NCI-H1436 treated with DMSO at 0.1 percent for 48 hours (cell line): ENCODE measurements around the gene TEX48.

ENCODE experiments used
- DNase-seq: peaks from one replicate; lab custom pipeline; 2025; lab: John Stamatoyannopoulos, UW

The TEX48 gene, protein sequence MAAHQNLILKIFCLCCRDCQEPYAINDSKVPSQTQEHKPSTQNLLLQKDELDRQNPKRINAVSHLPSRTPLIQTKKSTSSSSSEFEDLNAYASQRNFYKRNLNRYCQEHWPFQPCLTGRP

DNA sequence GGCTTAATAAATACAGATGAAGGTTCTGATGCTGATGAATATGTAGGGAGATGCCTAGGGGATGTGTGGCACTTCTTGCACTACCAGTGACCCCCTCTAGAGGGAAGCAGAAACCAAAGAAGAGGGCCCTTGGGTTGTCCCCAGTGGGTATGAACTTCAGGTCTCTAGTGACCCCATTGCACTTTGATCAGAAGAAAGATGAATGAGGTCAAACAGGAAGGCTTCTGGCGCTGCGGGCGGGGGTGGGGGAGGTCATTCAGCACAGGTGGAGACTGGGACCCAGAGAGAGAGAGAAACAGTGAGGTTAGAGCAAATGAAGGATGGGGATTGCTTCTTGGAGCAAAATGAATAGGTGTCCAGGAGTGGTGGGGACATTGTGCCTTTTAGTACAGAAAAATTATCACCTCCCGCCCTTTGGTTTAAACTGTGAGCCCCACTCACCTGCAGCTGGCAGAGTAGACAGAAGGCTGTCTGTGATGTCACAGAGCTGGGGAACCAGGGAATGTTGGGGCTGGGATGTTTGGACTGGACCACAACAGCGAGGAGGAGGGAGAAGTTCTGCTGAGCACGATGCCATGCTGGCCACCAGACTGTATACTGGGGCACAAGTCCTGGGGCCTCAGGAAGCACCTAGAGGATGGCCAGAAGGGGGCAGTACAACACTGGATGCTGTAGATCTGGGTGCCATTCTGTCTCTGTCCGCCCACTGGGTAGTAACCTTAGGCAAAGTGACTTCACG lies at the start of gene TEX48:
Gene TEX48, minus strand, starts transcription at position 599 of the 739 bp plus-strand sequence. CDS start 10,469 bp downstream, outside the sequence.
- no peak for DNase-seq

DNA sequence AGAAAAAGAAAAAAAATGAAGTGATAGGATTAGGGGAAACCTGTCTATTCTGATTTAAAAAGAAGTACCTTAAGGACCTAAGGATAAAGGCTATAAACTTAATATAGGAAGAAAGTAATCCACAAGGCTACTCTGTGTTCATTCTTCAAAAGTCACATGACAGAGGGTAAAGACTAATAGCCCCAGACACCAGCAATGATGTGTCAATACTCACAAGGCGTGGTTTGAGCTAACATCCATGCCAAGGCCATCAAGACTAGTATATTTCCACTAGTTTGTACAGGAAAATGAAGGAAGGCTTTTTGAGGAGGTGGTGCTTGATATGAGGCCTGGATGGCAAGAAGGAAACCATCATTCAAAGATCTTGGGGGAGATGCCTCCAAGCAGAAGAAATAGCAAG lies 49.7 kb upstream of the TEX48 start:
- no peak for DNase-seq

DNA sequence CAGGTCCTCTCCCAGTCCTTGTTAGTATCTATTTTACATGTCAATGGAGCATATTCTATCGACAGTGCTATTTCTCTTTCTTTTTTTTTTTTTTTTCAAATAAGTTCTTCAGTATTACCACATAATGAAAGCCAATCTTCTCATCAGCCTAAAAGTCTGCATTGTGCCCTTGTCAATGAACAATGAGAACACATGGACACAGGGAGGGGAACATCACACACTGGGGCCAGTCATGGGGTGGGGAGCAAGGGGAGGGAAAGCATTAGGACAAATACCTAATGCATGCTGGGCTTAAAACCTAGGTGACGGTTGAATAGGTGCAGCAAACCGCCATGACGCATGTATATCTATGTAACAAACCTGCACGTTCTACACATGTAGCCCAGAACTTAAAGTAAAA lies 47.7 kb upstream of the TEX48 start:
- DNase-seq, result no peak

DNA sequence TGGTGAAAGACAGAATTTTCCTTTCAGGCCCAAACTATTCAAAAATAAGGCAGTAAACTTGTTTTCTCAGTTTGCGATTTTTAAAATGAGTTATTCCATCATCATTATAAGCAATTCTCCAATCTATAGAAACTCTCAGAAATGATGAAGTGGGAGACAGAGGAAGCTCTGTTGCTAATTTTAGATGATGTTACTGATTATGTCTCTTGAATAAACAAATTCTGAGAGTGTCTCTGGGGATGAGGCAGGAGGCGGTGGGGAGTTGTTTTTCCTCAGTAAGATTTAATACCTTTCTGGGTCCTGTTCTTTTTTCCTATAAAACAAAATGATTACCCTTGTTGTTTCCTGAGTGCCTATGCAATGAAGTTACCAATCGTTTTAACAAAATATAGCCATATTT lies 43.9 kb upstream of the TEX48 start:
- no peak for DNase-seq

DNA sequence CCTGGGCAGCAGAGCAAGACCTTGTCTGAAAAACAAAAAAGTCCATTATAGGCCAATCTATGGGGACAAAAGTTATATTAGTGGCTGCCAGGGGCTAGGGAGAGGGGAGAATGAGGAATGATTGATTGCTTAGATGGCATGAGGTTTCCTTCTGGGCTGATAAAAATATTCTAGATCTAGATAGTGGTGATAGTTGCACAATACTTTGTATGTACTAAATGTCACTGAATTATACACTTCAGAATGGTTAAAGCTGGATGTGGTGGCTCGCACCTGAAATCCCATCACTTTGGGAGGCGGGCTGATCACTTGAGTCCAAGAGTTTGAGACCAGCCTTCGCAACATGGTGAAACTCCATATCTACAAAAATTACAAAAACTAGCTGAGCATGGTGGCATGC lies 42.8 kb upstream of the TEX48 start:
- no peak for DNase-seq

DNA sequence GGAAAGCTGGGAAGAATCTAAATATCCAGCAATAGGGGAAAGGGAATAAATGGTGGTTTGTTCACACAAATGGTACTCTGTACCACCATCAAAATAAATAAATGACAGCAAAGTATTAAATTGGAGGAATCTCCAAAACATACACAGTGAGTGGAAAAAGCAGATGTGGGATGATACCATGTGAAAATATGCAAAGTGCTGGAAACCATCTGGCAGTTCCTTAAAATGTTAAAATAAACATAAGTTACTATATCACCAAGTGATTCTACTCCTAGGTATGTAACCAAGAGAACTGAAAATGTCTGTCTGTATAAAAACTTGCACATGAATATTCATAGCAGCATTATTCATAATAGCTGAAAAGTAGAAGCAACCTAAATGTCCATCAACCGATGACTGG lies 41.9 kb upstream of the TEX48 start:
- DNase-seq, result no peak

DNA sequence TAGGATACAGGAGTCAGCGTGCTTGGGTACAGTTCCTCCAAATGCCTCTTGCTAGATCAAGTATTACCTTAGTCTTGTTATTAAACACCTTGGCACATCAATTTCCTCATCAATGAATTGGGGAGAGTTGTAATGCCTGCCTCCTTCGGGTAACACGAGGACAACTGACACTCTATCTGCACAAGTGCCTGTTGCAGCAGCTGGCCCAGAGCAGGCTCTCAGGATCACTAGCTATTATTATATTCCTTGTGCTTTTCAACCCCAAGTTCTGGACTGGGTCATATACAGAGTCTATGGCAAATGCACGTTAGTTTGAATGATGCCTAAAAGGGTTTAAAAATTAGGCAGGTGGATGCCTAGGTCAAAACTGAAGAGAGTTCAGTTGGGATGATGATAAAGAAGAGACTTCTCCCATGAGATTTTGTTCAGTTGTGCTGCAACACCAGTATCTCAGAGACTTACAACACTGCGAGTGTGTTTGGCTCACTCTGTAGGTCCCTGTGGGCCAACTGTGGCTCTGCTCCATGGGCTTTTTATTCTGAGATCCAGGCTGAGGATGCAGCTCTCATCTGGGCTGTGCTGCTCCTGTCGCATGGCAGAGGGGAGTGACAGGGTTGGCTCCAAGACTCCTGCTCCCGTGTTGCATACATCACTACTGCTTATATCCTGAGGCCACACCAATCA lies 41.1 kb upstream of the TEX48 start:
- DNase-seq, result no peak

DNA sequence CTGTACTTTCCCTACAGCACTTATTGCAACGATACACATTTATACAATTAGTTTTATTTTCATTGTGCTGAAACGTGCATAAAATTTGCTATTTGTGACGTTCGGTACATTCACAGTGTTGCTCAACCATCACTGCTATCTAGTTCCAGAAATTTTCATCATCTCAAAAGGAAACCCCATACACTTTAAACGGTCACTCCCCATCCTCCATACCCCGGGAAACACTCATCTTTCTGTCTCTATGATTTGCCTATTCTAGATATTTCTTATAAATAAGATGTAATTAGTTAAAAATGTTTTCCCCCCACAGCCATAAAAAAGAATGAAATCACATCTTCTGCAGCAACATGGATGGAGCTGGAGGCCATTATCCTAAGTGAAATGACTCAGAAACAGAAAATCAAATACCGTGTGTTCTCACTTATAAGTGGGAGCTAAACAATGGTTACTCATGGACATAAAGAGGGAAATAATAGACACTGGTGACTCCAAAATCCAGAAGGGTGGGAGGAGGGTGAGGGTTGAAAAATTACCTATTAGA lies 40.2 kb upstream of the TEX48 start:
- no peak for DNase-seq

DNA sequence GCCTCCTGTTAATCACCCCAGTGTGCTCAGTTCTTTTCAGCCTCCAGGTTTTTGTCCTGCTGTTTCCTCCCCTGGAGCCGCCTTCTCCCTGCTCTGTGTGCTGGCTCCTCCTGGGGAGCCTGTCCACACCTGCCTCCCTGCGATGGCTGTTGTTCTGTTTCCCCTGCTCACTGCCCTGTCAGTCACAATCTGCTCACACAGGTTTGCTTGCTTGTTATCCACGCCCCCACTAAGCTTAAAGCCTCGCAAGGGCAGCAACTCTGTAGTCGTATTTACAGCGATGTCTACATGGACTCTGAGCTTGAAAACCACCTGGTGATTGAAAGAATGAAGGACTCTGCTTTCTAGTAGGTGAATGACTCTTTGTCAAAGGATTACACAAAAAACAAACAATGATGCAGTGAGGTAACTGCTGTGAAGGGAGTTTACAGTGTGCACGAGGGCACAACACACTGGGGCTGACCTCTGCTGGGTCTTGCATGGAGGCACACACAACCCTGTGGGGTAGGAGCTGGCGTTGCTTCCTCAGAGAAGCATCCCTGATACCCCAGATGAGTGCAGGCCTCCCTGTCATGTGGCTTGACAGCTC lies 39.6 kb upstream of the TEX48 start:
- no peak for DNase-seq

DNA sequence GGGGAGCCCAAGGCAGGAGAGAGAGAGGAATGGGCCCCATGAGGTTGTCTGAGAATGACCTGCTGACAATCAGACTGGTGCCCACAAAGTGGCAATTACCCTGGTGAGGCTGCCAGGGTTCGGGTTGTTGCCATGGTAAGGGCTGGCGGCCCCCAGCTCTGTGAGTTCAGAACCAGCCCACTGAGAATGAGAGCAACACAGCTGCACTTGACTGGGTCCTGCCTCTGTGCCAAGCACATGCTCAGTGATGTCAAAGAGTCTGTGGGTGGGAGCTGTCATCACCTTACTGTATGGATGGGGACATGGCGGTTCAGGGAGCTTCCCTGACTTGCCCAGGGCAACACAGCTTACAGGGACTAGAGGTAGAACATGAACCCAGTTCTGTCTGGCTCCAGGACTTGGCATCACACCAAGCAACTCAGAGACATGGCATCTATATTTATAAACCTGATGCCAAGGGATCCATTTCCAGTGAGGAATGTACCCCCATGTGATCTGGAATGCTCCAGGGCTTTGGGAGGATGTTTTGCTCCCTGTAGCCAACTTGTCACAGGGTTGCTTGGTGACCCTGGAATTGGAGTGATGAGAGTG lies 38.2 kb upstream of the TEX48 start:
- no peak for DNase-seq

DNA sequence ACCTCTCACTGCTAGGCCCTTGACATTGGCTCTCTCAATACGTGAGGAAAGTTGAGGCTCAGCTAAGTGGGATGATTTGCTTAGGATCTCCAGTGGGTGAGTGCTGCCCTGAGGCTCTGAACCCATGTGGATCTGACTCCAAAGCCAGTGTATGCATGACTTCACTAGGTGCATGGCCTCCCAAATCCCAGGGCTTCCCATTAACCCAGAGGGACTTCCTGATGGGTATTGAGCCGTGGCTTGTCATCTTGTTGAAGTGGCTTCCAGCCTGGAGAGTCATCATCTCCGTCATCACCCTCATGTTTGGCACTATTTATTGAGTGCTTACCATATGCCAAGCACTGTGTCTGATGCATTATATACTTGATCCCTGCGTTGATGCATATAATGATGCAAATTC lies 37.3 kb upstream of the TEX48 start:
- no peak for DNase-seq

DNA sequence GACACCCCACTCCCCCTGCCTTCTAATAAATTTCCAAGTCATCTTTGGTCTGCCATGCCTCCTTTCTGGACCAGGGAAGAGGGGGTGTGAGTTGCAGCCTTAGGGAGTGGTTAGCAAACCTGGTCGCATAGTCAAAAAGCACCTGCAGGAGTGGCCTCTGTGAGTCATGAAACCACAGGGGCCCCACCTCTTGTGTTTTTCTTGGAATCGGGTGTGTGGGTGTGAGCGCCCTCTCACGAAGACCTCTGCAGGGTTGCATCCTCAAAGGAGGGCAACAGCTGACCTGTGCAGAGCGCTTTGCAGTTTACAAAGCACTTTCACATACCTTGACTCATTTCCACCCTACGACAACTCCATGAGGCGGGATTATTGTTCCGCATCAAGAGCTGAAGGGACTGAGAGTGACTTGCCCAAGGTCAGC lies 36.8 kb upstream of the TEX48 start:
- DNase-seq, result no peak

DNA sequence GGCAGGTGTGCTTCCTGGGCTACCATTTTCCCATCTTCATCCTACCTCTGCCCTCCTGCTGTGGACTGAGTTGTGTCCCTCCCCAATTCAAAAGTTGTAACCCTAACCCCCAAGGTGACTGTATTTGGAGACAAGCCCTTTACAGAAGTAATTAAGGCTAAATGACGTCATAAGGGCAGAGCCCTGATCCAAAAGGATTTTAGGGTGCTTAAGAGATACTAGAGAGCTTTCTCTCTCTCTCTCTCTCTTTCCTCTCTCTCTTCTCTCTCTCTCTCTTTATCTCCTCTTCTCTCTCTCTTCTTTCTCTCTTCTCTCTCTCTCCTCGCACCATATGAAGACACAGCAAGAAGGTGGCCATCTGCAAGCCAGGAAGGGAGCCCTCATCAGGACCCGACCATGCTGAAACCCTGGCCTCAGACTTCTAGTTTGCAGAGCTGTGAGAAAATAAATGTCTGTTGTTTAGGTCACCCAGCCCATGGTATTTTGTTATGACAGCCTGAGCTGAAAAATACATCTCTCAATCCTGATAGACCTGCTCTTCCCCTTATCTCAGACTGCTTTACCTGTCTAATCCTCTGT lies 36.0 kb upstream of the TEX48 start:
- no peak for DNase-seq

DNA sequence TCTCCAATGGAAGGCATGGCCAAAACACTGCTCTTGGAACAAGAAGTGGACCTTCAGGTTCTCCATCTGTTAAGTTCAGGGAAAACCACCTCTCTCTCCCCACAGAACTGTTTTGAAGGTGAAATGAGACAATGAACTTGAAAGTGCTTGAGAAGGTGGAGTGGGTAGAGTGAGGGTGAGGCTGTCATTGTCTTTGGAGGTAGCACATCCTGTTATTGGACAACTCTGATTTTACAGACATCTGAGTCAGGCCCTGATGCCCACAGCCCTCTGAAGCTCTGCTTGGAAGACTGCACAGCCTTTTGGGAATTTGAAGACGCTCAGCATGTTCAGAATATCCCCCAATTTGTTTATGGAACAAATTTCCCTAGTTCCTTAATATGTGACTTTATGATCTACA lies 27.6 kb upstream of the TEX48 start:
- DNase-seq, result no peak

DNA sequence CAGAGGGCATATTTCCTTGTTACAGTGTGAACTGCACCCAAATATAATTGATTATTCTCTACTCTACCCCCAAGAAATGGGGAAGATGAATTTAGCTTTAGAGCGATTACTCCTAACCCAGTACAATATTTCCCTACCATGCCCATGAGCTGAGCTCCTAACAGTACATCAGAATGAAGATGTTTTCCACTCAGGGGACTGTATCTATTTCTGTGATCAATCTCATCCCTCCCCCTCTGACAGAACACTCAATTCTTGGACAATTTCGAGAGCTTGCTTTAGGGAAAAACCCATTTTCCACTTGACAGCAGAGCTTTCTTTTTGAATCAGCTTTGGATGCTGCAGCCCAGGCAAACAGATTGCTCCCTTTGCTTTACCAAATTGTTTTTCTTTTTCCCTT lies 24.7 kb upstream of the TEX48 start:
- no peak for DNase-seq

DNA sequence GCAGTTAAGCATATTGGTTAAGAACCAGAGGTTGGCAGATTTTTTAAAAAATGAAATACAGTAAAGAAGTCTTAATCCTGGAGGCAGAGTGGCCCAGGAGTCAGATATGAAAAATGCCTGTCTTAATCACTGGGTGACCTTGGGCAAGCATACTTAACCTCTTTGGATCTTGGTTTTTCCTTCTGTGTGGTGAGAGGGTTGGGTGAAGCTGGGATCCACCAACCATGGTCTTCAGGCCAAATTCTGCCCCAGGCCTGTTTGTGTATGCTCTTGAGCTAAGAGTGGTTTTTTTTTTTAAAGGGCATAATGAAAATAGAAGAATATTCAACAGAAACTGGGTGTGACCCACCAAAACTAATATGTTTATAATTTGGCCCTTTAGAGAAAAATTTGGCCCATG lies 20.0 kb upstream of the TEX48 start:
- DNase-seq, result no peak

DNA sequence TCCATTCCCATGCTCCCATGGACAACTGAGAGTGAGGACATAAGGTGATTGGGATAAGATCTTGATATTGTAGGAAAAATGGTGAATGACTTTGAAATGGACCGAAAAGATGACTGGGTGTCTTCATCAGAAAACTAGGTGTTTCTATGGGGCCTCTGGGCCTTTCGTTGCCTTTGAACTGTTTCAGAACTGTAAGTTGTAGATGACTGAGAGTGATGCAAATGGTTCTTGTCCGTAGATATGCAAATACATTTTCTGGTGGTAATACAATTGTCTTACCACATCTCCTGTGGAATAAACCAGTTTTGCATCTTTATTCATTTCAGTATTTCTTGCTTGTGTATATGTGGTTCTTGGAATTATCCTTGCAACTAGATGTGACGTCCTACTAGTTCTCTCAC lies 16.0 kb upstream of the TEX48 start:
- DNase-seq, result no peak

DNA sequence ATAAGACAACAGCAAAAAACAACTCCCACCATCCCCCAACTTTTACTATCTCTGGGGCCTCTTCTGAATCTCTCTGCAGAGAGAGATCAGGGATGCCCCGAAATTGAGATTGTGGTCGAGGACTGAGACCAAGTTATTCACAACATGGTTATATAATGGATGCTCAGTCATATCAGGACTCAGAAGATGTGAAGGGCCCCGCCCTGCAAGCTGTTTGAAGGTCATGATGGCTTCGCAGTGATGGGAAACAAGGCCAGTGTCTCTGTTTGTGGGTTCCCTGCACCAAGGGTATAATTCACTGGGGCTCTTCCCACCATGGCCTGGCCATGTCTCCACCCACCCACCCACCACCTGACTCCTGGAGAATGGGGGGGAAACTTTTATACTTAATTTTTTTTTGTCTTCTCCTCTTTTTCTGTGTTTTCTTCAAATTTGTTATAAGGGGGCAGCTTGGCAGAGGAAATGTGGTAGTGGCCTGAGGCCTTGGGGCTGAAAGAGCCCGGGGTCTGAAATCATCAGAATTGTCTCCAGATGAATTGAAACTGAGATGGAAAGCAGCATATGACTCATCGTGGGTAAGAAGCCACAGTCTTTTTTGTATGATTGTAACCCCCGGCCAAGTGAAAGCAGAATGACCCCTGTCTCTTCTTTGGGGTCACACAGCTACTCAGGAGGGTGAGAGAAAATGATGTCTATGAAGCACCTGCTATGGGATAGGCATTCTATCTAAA lies 15.0 kb upstream of the TEX48 start:
- no peak for DNase-seq

DNA sequence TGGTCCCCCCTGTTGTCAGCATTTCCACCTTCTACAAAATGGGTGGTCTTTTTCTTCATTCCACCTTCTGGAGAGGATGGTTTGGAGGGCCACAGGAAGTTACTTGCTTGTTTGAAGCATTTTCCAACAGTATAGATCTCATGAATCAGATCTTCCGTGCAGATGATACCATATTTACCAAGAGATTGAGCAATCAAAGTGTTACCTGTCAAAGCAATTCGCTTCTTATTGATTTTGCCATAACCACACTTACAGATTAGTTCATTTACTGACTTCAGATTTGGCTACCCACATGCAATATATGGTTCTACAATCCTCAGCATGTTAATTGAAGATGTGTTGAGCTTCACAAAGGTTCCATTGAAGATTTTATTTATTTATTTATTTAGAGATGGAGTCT lies 14.0 kb upstream of the TEX48 start:
- DNase-seq, result no peak

DNA sequence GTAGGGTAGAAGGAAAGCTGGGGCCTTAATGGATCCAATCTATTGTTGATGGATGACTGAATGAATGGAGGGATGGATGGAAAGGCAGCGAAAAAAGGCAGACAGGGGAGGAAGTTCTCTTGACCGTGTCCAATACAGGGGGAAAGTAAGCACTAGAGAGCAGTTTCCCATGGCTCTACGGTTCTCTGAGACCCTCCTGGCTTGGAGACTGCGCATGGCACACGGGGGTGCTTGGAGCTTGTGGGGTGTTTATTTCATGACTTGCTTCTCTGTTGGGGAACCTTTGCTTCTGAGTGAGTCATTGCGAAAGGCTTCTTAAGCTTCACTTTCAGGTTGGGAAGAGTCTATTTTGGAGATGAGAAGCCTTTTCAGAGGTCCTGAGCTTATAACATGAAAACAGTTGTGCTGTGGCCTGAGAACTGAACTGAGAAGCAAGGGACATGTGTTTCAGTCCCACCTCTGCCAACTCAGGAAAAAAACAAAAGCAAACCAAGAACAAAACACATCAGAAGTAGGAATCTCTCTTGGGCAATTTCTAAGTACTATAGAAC lies 12.8 kb upstream of the TEX48 start:
- DNase-seq, result no peak

DNA sequence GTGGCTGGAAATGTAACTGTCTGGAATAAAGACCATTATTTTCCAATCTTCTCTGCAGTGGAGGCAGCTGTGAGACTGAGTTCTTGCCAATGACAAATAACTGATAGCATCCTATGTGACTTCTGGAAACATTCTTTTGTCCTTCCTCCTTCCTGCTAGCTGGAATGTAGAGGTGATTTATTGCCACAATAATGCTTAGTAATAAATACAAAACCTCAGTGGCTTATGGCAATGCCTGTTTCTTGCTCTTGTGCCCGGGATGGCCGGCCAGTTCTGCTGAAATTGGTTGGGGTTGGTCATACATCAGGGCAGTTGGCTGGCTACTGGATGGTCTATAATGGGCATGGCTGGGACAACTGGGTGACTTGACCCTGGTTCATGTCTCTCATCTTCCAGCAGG lies 12.2 kb upstream of the TEX48 start:
- no peak for DNase-seq
